Hippocampal formation (tissue), 2 donors: ENCODE measurements around the gene REG3G.
A peak's percentile ranks its signal among the peaks of the same experiment; 100 is the strongest.

Experiments used
- DNase-seq, 2 donors: peaks; one replicate each; lab custom pipeline; 2025; lab: John Stamatoyannopoulos, UW

Gene REG3G

GRCh38 chr2:79025421-79025820 lies at the start of gene REG3G:
REG3G (plus strand) TSS chr2:79025702; CDS start chr2:79026094, 392 bp downstream.
- no peak for DNase-seq

- no peak for DNase-seq
Observed at GRCh38 chr2:78977661-78978145, 47.8 kb upstream of the REG3G start.

GRCh38 chr2:78978340-78978739 lies 47.2 kb upstream of the REG3G start:
- no peak for DNase-seq

GRCh38 chr2:78979380-78980151 lies 45.9 kb upstream of the REG3G start:
- DNase-seq, result peak; percentile 40 to 56

GRCh38 chr2:78980152-78980465 lies 45.4 kb upstream of the REG3G start:
- no peak for DNase-seq

GRCh38 chr2:78980871-78981270 lies 44.6 kb upstream of the REG3G start:
- no peak for DNase-seq

GRCh38 chr2:78982638-78983330 lies 42.7 kb upstream of the REG3G start:
- DNase-seq, result no peak

- no peak for DNase-seq
Observed at GRCh38 chr2:78984386-78984785, 41.1 kb upstream of the REG3G start.

- no peak for DNase-seq
Observed at GRCh38 chr2:78985558-78985957, 39.9 kb upstream of the REG3G start.

GRCh38 chr2:78989051-78989450 lies 36.5 kb upstream of the REG3G start:
- no peak for DNase-seq

GRCh38 chr2:78992451-78992806 lies 33.1 kb upstream of the REG3G start:
- DNase-seq, result peak in 1 of 2 donors; percentile 23

- no peak for DNase-seq
Observed at GRCh38 chr2:78992807-78993517, 32.5 kb upstream of the REG3G start.

GRCh38 chr2:78993518-78994148 lies 31.9 kb upstream of the REG3G start:
- DNase-seq, result no peak

- DNase-seq, result no peak
Observed at GRCh38 chr2:78994789-78995188, 30.7 kb upstream of the REG3G start.

- peak in 1 of 2 donors; percentile 14 for DNase-seq
Observed at GRCh38 chr2:78999406-78999805, 26.1 kb upstream of the REG3G start.

- DNase-seq, result no peak
Observed at GRCh38 chr2:79000008-79000576, 25.4 kb upstream of the REG3G start.

- no peak for DNase-seq
Observed at GRCh38 chr2:79001285-79001684, 24.2 kb upstream of the REG3G start.

GRCh38 chr2:79004680-79005079 lies 20.8 kb upstream of the REG3G start:
- no peak for DNase-seq

- DNase-seq, result no peak
Observed at GRCh38 chr2:79005216-79005615, 20.3 kb upstream of the REG3G start.

- no peak for DNase-seq
Observed at GRCh38 chr2:79009388-79009787, 16.1 kb upstream of the REG3G start.

GRCh38 chr2:79011496-79011895 lies 14.0 kb upstream of the REG3G start:
- no peak for DNase-seq

- DNase-seq, result no peak
Observed at GRCh38 chr2:79013629-79014028, 11.9 kb upstream of the REG3G start.
